DOHH2 (cell line): ENCODE data around the gene TLE2.

ENCODE experiments used
- H3F3A ChIP-seq: fragments of 200-600 bp; sonication (generic), shearing (Covaris generic); 2 replicates; pipeline ENCODE4 v1.6.0; 2016; ENCODE audit warnings: antibody characterized with exemption, mild to moderate bottlenecking; ENCODE audit not compliant: control insufficient read depth, insufficient read depth
- H3K27ac ChIP-seq: fragments of 200-600 bp; sonication (generic); 2 replicates; pipeline ENCODE4 v1.5.1; 2014; ENCODE audit warnings: low read depth, mild to moderate bottlenecking, low read length, moderate library complexity
- H3K27me3 ChIP-seq: fragments of 200-600 bp; sonication (generic); 2 replicates; pipeline ENCODE4 v1.6.1; 2014; ENCODE audit warnings: mild to moderate bottlenecking, low read length, mixed read lengths; ENCODE audit not compliant: control insufficient read depth
- H3K36me3 ChIP-seq: fragments of 200-600 bp; sonication (generic); 2 replicates; pipeline ENCODE4 v1.6.1; 2014; ENCODE audit warnings: mild to moderate bottlenecking, low read length, moderate library complexity, mixed read lengths; ENCODE audit not compliant: control insufficient read depth
- H3K4me1 ChIP-seq: fragments of 200-600 bp; sonication (generic); 2 replicates; pipeline ENCODE4 v1.6.1; 2014; ENCODE audit warnings: mild to moderate bottlenecking, low read length, mixed read lengths; ENCODE audit not compliant: control insufficient read depth
- H3K4me2 ChIP-seq: fragments of 200-600 bp; sonication (generic); 2 replicates; pipeline ENCODE4 v1.6.0; 2014; ENCODE audit warnings: mild to moderate bottlenecking, low read length, moderate library complexity
- H3K4me3 ChIP-seq: fragments of 200-600 bp; sonication (generic); 2 replicates; pipeline ENCODE4 v1.5.1; 2014; ENCODE audit warnings: mild to moderate bottlenecking, low read length, mixed read lengths
- H3K79me2 ChIP-seq: fragments of 200-600 bp; sonication (generic); 2 replicates; pipeline ENCODE4 v1.6.1; 2014; ENCODE audit warnings: mild to moderate bottlenecking, low read length, mixed read lengths; ENCODE audit not compliant: control insufficient read depth
- H3K9me2 ChIP-seq: fragments of 200-600 bp; sonication (generic); replicated peaks from 2 replicates; pipeline ENCODE4 v1.6.1; 2014; ENCODE audit warnings: mild to moderate bottlenecking, low read length, mixed read lengths; ENCODE audit not compliant: control insufficient read depth
- H3K9me3 ChIP-seq: fragments of 200-600 bp; sonication (generic); 2 replicates; pipeline ENCODE4 v1.6.1; 2014; ENCODE audit warnings: antibody characterized with exemption, low read length, mixed read lengths; ENCODE audit not compliant: control insufficient read depth, insufficient read depth
- H4K20me1 ChIP-seq: fragments of 200-600 bp; sonication (generic); 2 replicates; pipeline ENCODE4 v1.6.0; 2014; ENCODE audit warnings: low read depth, mild to moderate bottlenecking, antibody characterized with exemption, low read length, moderate library complexity; ENCODE audit not compliant: control insufficient read depth, insufficient read depth
- EZH2phosphoT487 ChIP-seq: fragments of 200-600 bp; sonication (generic); IDR thresholded peaks from 2 replicates; pipeline ENCODE4 v1.6.1; 2017; ENCODE audit warnings: borderline replicate concordance, mild to moderate bottlenecking, antibody characterized with exemption, low read length, moderate library complexity, mixed read lengths
- TF ChIP-seq, protein P1 (sequence below): fragments of 200-600 bp; sonication (generic); IDR thresholded peaks from one replicate; pipeline ENCODE4 v1.5.1; 2014; ENCODE audit warnings: antibody characterized with exemption, mild to moderate bottlenecking, low read depth, low read length; ENCODE audit not compliant: poor library complexity, severe bottlenecking

TLE2 gene

DNA sequence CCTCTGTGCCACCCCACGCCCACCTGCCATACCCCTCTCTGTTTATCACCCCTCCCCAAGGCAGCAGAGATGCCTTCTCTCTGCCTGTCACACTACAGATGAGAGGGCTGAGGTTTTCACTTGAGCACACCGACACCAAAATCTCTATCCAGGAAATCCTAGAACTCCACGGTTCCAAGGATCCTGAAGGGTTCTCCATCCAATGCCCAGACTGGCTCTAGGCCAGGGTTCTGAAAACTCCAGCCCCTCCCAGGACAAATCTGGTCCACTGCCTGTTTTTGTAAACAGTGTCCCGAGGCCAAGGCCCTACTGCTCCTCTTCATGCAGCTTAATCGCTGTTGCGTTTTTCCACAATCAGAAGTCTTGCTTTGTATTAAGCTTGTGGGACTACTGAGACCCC, 20.1 kb downstream of the TLE2 start:
- Histone ChIP-seq H3K27me3 (no peaks in the 10 kb centered on the region), H3K79me2 (no peaks in the 10 kb centered on the region), H3K9me2 (no peaks in the 10 kb centered on the region), H3K4me3 (no peak overlapping the region), H3K36me3 (no peaks in the 10 kb centered on the region), H3F3A (no peaks in the 10 kb centered on the region), H4K20me1 (no peaks in the 10 kb centered on the region), H3K27ac (no peak overlapping the region), H3K4me2 (no peak overlapping the region), H3K9me3 (no peaks in the 10 kb centered on the region), H3K4me1 (no peaks in the 10 kb centered on the region)
- TF ChIP-seq EZH2phosphoT487: no peak
- TF ChIP-seq, protein P1, sequence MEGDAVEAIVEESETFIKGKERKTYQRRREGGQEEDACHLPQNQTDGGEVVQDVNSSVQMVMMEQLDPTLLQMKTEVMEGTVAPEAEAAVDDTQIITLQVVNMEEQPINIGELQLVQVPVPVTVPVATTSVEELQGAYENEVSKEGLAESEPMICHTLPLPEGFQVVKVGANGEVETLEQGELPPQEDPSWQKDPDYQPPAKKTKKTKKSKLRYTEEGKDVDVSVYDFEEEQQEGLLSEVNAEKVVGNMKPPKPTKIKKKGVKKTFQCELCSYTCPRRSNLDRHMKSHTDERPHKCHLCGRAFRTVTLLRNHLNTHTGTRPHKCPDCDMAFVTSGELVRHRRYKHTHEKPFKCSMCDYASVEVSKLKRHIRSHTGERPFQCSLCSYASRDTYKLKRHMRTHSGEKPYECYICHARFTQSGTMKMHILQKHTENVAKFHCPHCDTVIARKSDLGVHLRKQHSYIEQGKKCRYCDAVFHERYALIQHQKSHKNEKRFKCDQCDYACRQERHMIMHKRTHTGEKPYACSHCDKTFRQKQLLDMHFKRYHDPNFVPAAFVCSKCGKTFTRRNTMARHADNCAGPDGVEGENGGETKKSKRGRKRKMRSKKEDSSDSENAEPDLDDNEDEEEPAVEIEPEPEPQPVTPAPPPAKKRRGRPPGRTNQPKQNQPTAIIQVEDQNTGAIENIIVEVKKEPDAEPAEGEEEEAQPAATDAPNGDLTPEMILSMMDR: no peak

DNA sequence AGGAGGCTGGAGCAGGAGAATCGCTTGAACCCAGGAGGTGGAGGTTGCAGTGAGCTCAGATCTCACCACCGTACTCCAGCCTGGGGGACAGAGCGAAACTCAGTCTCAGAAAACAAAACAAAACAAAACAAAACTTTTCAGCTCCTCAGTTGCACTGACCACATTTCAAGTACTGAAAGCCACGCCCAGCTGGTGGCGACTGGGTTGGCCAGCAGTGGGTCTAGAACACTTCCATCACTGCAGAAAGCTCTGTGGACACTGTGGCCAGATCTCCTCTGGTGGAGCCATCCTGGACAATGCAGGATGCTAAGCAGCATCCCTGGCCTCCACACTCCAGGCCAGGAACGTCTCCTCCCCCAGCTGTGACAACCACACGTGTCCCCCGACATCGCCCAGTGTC, 21.1 kb downstream of the TLE2 start:
- no peak for TF ChIP-seq EZH2phosphoT487
- TF ChIP-seq, protein P1: no peak
- H3K27ac ChIP-seq: no peak overlapping the region
- H3K79me2 ChIP-seq: no peaks in the 10 kb centered on the region
- no peaks in the 10 kb centered on the region for H3K4me1 ChIP-seq
- no peaks in the 10 kb centered on the region for H3F3A ChIP-seq
- H4K20me1 ChIP-seq: no peaks in the 10 kb centered on the region
- H3K9me2 ChIP-seq: no peaks in the 10 kb centered on the region
- H3K27me3 ChIP-seq: no peaks in the 10 kb centered on the region
- H3K36me3 ChIP-seq: no peaks in the 10 kb centered on the region
- H3K4me2 ChIP-seq: no peak overlapping the region
- no peaks in the 10 kb centered on the region for H3K9me3 ChIP-seq
- H3K4me3 ChIP-seq: no peak overlapping the region

GRCh38 chr19:3006075-3006767, 22.9 kb downstream of the TLE2 start:
- Histone ChIP-seq H3K4me2 (no peak overlapping the region), H3K9me3 (no peaks in the 10 kb centered on the region), H3K27ac (no peak overlapping the region), H3K36me3 (no peaks in the 10 kb centered on the region), H3K27me3 (no peaks in the 10 kb centered on the region), H3K9me2 (no peaks in the 10 kb centered on the region), H3K79me2 (no peaks in the 10 kb centered on the region), H4K20me1 (no peaks in the 10 kb centered on the region), H3F3A (no peaks in the 10 kb centered on the region), H3K4me1 (no peaks in the 10 kb centered on the region), H3K4me3 (no peak overlapping the region)
- TF ChIP-seq, protein P1: no peak
- no peak for TF ChIP-seq EZH2phosphoT487
